Mammary epithelial cell (primary cell): ENCODE measurements around the gene PTPRQ.

ENCODE experiments used
- CTCF ChIP-seq, 2 donors: IDR thresholded peaks in 1 of 2; conservative IDR thresholded peaks in 1 of 2; 2 replicates each; pipeline ENCODE4 v1.5.1; 2011 to 2012; ENCODE audit warnings: inconsistent platforms in 2 of 2, low read length in 2 of 2, mild to moderate bottlenecking in 2 of 2, control low read depth in 1 of 2, low read depth in 1 of 2; ENCODE audit not compliant: insufficient read depth in 1 of 2; ENCODE audit errors: extremely low read depth in 1 of 2
- EZH2 ChIP-seq: IDR thresholded peaks from 2 replicates; pipeline ENCODE4 v1.6.1; 2012; ENCODE audit warnings: low read length, inconsistent platforms, borderline replicate concordance

- TF ChIP-seq CTCF (conservative IDR thresholded peaks at IDR 0.05 in 1 of 2, IDR thresholded peaks at IDR 0.05 in 1 of 2; ENCODE audit: extremely low read depth in 1 of 2, insufficient read depth in 1 of 2, low read depth in 1 of 2, low read length in 2 of 2) (no peak), EZH2 (no peak)
These were observed 218.6 kb downstream of the PTPRQ start for GRCh38 chr12:80662586-80662985.
